GM19467 (cell line): Measurements from ENCODE around the gene GRIN3A.
"Not testable (repeated sequence)": the region's sequence is repeated elsewhere in the genome, so short reads cannot be mapped to it uniquely, and the experiment has no call there.

Source experiments
- ATAC-seq: cut with Tn5 transposase; IDR thresholded peaks from one replicate; pipeline ENCODE4 v1.9.1; 2021; ENCODE audit warnings: mild to moderate bottlenecking, moderate library complexity; ENCODE audit not compliant: unreplicated experiment

GRIN3A gene

DNA sequence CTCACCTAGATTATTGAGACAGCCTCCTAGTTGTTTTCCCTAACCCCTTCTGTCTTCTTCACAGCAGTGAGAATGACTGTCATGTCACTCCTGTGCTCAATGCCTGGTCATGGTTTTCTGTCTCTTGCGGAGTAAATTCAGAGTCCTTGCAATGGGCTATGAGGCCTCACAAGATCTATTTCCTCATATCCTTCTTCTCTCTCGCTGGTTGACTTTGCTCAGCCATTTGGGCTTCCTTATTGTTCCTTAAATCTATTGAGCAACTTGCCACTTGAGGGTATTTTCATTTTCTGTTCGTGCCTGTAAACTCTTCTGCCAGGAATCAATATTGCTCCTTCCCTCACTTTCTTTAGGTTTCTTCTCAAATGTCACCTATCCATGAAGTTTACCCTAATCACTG lies 152.7 kb downstream of the GRIN3A start:
- no peak for ATAC-seq

DNA sequence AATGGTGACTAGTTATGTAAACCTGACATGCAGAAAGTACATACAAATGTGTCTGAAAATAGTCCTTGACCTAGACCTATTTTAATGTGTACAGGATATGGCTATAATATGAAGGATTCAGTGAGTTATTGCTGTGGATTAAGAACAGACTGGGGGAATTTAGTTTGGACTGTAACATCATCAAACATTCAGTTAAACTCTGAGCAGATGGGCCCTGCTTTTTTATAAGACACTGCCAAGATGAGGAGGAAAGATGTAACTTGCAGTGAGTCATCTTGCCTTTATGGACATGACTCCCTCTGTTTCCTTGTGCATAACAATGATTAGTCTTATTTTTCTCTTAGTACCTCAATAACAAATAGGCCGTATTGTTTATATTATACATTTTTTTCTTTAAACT lies 155.9 kb downstream of the GRIN3A start:
- ATAC-seq: no peak

DNA sequence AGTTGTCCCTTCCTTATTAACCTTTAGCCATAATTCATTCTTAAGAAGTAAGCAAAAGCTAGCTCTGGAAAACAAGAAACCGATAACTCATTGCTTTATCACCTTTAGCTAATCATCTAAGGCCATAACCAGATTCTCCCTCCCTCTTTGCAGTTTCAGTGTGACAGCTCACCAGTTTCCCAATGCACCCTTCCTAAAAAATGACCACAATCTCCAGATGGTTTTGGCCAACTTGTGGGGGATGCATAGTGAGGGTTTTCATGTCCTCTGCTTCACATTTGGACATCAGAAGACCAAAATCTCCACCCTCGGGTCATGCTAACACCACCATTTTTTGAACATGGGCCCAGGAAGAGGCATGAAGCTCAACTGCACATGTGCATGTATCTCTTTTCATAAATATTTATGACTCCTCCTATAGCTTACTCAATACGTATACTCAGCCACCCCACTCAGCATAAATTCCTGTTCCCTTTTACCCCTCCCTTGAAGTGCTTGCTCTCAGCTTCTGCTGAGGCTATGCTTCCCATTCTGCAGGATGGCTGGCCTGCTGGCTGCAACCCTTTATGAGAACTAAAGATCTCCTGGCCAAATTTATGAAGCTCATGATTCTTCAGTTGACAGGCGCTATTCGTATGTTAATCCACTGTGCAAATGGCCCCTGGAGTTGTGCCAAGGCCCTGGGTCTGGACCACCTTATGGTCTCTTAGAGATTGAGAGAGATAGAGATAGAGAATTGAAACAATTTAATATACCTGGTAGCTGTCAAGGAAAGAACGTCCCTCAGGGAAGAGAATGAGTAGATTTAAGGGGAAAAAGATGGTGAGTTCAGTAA lies 158.5 kb downstream of the GRIN3A start:
- no peak for ATAC-seq

DNA sequence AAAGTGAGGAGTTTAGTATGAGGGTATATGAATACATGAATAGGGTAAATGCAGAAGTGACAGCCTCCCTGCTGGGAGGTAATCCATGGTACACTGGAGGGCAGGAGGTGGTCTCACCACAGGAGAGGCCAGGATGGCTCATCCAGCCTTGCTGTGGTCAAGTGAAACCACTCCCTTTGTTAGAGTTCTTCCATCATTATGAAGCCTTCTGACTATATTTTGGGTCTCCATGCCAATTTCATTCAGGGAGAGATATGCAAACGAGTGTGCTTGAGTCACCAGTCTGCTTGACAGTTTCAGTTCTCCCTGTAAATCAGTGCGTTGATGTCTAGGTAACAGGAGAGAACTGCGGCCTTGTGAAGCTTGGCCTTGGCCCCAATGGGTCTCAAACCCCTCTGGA lies 160.1 kb downstream of the GRIN3A start:
- ATAC-seq: no peak

DNA sequence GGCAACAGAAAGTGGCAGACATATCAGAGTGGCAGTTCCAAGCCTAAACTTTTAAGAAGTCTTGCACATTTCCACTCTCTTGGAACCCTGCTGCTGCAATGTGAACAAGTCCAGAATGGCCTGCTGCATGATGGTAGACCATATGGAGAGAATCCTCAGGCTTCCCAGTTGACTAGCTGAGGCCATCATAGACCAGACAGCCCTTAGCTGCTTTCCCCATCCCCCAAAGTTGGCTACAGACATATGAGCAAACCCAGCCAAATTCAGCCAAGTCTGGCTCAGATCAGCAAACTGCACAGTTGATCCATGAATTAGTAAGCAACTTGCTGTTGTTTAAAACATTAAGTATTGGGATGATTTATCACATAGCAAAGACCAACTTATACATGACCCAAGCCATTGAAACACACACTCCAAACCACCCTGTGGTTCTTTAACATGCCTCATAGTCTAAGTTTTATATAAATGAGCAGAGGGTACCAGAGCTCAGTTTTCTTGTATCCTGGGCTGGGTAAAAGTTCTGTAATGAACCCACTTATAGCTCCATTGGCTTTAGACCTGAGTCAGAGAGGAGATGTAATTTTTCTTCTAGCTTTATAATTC lies 163.6 kb downstream of the GRIN3A start:
- ATAC-seq: no peak

DNA sequence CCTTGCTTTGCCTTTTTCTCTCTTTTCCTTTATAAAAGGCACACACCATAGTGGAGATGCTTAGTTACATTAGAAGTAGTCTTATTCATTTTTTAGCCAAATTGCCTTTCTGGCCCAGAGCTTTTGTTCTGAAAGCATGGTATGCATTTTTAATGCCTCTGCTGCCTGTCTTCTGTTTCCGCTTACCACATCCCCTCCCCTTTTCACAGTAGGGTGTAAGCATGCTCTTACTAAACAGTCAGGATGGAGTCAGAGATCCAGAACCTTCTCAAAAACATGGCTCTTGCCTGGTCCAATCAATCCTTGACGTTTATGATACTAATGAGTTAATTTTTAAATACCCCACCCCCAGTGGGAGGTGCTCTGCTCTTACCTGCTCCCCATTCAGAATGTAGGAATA lies 166.1 kb downstream of the GRIN3A start:
- no peak for ATAC-seq

DNA sequence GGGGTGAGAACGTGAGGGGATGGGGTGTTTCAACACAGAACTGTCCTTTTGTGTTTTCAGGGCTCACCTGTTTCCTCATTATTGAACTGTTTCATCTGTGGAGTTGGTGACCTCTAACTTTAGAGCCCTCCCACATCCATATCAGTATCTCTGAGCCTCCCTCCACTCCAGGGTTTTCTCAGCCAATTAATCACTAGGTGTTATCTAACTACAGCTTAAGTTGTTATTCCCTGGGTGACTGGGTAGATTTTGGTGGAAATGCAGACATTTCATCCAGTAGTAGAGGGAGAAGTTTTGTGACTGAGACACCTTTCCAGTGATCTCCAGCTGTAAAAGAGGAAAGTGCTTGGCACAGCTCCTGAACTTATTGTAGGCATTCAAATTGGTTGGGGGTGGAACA lies 167.3 kb downstream of the GRIN3A start:
- no peak for ATAC-seq

DNA sequence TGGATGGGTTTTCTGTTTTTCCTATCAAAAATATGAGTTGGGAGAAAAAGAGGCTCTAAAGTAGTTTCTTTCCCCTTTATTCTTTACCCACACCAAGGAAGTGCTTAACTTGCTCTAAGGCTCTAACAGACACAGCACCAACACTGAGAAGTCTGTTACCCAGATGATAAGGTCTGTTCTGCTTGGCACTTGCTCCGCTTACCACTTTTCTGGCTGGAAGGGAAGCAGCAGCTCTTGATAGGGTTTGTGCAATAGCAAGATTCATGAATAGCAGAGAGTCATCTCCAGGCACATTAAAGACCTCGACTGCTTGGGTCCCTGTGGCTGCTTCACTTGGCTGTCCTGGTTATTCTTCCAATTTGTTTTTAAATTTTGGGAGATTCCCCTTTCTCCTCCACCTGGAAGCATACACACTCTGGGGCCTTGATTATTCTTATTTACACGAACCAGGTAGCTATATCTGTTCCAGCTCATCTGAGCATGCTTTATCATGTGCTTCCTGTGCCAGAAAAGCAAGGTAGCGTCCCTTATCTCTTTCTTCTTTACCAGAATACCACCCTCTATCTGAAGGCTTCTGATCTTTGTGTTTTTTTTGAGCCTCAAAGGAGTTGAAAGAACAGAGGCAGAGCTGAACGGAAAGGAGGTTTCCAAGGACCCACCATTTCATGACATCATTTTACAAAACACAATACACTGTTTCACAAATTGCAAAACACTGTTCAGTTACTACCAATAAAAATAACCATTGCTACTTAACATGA lies 168.5 kb downstream of the GRIN3A start:
- no peak for ATAC-seq

DNA sequence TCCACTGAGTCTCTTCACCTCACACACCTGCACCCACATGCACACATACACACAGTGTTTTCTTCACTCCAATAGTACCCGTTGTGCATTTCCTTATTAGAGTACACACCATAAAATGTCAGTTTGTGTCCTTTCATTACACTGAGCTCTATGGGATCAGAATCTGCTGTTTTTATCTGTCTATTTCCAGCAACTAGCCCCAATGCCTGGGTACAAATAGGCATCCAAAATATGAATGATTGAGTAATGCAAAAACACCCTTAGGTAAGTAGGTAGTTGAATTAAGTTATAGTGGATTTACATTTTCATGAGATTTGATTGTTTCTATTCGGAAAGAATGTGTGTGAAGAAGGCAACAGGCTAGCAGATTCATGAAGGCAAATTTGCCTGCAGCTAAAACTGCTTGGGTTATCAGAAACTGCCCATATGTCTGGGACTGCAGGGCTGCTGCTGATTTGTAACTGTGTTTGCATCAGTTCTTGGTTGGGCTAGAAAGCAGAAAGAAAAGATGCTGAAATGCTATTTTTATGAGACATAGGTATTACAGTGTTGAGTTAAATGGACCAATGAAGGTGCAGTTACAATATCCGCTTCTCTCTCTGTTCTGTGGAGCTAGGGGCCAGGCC lies 170.6 kb downstream of the GRIN3A start:
- no peak for ATAC-seq

DNA sequence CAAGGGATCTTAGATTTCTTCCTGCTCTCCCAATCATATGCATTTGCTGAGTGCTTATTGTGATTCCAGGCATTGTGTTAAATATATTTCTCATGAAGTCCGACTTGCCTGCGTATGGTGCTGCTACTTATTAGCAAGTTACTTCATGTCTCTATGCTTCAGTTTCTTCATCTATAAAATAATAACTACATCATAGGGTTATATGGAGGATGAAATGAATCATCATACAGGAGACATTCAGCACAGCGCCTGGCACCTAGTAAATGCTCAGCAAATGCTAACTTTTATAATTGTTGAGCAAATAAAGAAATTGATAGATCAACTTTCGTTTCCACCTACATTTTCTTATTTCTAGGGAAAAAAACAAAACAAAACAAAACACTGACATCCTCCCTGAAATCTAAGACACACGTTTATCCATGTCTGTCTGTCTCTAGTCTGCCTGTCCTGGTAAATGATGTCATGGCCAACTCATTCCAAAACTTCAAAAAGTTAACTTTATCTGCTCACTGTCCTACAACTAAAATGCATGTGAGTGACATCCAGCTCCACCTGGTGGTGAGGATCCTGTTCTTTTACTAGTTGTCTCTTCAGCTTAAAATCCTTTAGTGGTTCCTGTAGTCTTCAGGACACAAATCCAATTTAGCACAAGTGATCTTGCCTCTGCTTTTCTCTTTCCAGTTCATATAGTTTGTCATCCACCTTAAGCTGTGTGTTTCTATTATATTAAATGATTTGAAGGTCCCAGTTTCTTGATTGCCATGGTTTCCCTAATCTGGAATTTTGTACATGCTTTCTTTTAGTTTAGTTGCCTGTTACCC lies 171.3 kb downstream of the GRIN3A start:
- ATAC-seq: peak; percentile 65

DNA sequence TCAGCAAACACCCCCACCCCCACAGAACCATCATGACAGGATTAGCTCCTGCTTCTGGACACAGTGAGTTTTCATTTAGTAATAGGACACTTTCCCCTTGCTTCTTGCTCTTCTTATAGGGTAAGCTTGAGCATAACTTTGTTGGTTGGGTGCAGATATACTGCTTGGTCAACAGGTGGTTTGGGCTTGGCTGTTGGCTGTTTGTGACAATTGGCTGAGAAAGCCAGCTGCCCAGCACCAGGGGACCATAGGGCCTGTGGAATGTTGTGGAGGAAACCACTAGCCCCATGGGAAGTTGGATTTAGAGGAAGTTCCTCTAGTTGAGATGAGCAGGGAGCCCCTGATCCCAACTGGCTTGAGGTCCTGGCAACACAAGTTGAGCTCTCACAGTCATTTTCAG lies 174.2 kb downstream of the GRIN3A start:
- no peak for ATAC-seq

DNA sequence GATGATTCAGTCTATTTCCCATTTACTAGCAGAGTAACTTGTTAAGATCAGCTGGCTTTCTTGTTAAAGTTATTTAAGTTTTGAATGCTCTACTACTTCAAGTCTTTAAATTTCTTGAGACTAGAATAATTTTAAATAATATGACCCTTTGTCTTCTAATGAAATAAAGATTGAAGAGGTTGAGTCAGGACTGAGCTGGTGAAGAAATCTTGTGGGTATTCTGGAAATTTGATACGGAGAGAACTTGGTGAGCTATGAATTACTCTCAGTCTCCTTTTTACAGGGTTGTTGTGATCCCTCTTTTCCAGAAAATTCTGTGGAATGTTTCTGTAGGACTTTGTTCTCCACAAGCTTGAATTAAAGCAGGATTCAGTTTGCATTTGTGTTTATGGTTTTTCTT lies 175.5 kb downstream of the GRIN3A start:
- ATAC-seq: no peak

DNA sequence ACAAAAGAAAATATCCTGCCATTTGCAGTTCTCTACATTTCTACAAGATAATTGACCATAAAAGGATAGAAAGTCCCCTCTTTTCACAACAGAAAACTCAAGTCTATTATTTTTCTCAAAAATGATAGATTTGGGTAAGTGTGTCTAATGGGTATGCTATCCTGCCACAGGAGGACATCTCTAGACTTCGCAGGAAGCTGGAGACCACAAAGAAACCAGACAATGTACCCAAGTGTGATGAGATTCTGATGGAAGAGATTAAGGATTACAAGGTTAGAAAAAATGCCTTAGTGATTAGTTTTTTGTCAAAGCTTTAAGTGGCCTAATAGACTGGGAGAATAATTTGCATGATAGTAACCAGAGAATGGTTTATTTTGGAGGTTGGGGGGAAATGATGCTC lies 176.7 kb downstream of the GRIN3A start:
- no peak for ATAC-seq

DNA sequence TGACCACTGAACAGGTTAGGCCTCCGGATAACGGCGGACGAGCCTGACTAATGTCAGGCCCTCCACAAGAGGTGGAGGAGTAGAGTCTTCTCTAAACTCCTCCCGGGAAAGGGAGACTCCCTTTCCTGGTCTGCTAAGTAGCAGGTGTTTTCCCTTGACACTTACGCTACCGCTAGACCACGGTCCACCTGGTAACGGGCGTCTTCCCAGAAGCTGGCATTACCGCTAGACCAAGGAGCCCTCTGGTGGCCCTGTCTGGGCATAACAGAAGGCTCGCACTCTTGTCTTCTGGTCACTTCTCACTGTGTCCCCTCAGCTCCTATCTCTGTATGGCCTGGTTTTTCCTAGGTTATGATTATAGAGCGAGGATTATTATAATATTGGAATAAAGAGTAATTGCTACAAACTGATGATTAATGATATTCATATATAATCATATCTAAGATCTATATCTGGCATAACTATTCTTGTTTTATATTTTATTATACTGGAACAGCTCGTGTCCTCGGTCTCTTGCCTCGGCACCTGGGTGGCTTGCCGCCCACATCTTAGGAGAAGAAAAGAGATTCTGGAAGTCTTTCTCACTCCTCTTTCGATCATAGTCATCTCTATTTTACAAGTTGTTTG lies 188.9 kb downstream of the GRIN3A start:
- not testable (repeated sequence) for ATAC-seq

DNA sequence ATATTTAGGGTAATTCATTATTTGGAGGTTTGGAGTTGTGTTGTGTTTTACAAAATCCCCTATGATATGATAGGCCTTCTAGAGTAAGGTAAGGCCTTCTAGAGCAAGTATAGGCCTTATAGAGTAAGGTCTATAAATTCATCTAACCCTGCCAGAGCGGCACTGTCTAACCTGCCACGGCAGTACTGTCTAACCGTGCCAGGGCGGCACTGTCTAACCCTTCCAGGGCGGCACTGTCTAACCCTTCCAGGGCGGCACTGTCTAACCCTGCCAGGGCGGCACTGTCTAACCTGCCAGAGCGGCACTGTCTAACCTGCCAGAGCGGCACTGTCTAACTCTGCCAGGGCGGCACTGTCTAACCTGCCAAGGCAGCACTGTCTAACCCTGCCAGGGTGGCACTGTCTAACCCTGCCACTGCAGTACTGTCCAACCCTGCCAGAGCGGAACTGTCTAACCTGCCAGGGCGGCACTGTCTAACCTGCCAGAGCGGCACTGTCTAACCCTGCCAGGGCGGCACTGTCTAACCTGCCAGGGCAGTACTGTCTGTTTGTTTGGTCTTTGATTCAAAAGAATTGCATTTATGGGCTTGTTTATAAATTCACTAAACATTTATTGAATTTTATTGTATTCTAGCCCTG lies 195.2 kb downstream of the GRIN3A start:
- no peak for ATAC-seq

DNA sequence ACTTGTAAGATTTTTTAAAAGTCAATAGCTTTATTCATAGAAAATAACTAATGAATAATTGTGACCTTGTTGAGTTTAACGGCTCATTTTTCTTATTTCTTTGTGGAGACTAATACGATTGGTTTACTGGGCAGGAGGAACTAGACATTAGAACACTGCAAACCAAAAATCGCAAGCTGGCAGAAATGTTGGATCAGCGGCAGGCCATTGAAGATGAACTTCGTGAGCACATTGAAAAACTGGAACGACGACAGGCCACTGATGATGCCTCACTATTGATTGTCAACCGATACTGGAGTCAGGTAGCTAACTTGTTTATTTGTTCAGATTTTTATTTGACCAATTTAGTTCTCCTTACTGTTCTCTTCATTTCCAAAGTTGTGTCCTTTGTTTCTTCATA lies 198.4 kb downstream of the GRIN3A start:
- no peak for ATAC-seq

DNA sequence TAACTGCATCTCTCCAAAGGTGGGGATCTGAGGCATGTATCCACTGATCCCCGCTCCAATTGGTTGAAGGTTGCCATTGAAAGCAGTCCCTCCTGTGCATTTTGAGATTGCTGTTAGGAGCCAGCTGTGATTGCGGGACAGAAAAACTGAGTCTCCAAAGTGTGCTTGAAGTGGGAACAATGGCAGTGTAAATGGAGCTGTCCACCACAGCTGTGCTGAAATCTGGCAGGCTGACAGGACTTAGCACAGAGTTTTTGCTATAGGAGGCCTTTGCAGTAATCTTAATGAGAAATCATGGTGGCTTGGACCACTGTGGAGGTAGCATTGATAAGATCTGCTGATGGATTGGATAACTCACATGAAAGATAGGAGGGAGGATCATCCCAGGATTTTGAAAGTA lies 201.5 kb downstream of the GRIN3A start:
- no peak for ATAC-seq

DNA sequence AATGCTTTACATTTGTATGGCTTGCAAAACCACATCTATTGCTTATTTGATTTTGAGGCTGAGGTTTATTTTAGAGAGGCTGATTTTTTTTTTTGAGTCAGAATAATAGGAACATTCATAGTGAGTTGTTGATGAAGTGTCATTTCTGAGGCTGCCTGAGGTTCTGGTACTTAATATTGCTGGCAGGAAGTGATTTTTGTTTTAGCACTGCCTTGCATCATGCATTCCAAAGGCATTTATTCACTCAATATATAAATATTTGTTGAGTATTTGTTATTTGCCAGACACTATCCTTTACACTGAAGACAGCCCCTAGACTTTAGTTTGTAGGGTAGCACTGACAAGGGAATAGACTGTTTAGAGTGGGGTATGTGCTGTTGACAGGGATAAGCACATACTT lies 202.1 kb downstream of the GRIN3A start:
- no peak for ATAC-seq

DNA sequence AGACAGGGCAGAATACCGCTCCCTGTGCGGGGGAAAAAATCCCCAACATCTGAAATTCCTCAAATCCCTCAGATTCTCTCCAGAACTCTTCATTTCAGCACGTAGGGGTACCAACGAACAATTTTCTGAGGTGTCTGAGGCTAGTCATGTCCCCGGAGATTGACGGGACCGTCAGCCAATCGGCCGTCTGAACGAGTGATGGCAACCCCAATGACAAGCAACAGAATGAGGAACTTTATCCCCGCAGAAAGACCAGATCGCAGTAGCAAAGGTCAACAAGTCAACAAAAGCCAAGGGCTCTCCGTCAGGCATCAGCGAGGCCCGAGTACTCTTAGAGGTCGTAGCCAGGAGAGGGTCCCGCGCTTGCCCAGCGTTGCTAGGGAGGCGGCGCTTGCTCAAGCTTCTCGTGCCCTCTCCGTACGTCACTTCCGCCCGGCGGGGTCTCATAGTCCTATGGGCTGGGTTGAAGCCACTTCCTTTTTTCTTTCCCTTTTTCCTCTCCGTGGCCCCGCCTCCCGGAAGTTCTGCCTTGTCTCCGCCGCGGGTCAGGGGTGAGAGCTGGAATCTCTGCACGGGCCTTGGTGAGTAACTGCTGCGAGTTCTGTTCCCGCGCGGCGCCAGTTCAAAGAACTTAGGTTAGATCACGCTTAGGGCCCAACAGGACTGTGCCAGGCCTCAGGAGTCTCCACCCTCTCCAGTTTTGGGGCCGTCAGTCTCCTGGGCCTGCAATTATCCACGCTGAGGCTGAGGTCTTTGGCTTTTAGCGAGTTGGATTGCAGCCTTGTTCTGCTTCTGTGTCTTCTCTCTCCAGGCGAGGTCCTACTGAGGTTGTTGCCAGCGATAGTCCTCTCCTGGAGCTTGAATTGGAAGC lies 204.9 kb downstream of the GRIN3A start, which contains the start of gene RNF20:
Gene RNF20, plus strand, starts transcription at position 520 of the 871 bp plus-strand sequence. CDS start 1,571 bp downstream, outside the sequence.
- ATAC-seq: peak; percentile 98
